ENCODE measurements around the gene ZNF184.
A peak's percentile ranks its signal among the peaks of the same experiment; 100 is the strongest.

Gene ZNF184

GRCh38 chr6:27478141-27478705, 5.3 kb upstream of the ZNF184 start:
- no peaks in the 10 kb centered on the region for H3K9me3 ChIP-seq (ENCODE audit: low read length)
- H3K79me2 ChIP-seq (ENCODE audit: insufficient read depth, low read length): no peaks in the 10 kb centered on the region
- H2AFZ ChIP-seq (ENCODE audit: low read length): peak overlapping the region; percentile 44
- peak overlapping the region; percentile 93 for H3K4me2 ChIP-seq (ENCODE audit: low read length)
- TF ChIP-seq CTCF (IDR thresholded peaks at IDR 0.05; ENCODE audit: low read length) (no peak), EZH2 (IDR thresholded peaks at IDR 0.05; ENCODE audit: borderline replicate concordance, low read length) (no peak)
- no peaks in the 10 kb centered on the region for H3K36me3 ChIP-seq (ENCODE audit: insufficient read depth, low read length)
- no peaks in the 10 kb centered on the region for H3K9me2 ChIP-seq (ENCODE audit: low read depth, low read length)
- peaks cover 13% of the 10 kb centered on the region for H3K4me1 ChIP-seq (ENCODE audit: insufficient read depth, low read length, severe bottlenecking)
- peak overlapping the region; percentile 90 for H3K9ac ChIP-seq (ENCODE audit: low read length)
- H4K20me1 ChIP-seq (ENCODE audit: insufficient read depth, low read length): no peaks in the 10 kb centered on the region
- H3K27ac ChIP-seq (ENCODE audit: low read depth, low read length, poor library complexity, severe bottlenecking): peak overlapping the region; percentile 58
- H3F3A ChIP-seq (ENCODE audit: insufficient read depth, low read length): no peaks in the 10 kb centered on the region
- H3K27me3 ChIP-seq (ENCODE audit: insufficient read depth, low read length): no peaks in the 10 kb centered on the region; the same call in 1 of the 2 replicates
- H3K4me3 ChIP-seq (ENCODE audit: low read depth, low read length, poor library complexity, severe bottlenecking): peak overlapping the region; percentile 95

GRCh38 chr6:27477318-27478013, 4.6 kb upstream of the ZNF184 start:
- no peaks in the 10 kb centered on the region for H4K20me1 ChIP-seq (ENCODE audit: insufficient read depth, low read length)
- peaks cover 13% of the 10 kb centered on the region for H3K4me1 ChIP-seq (ENCODE audit: insufficient read depth, low read length, severe bottlenecking)
- no peak overlapping the region for H2AFZ ChIP-seq (ENCODE audit: low read length)
- H3K9me3 ChIP-seq (ENCODE audit: low read length): no peaks in the 10 kb centered on the region
- peak overlapping the region; percentile 93 for H3K4me2 ChIP-seq (ENCODE audit: low read length)
- H3K27ac ChIP-seq (ENCODE audit: low read depth, low read length, poor library complexity, severe bottlenecking): no peak overlapping the region
- peak overlapping the region; percentile 95 for H3K4me3 ChIP-seq (ENCODE audit: low read depth, low read length, poor library complexity, severe bottlenecking)
- no peaks in the 10 kb centered on the region; the same call in 1 of the 2 replicates for H3K27me3 ChIP-seq (ENCODE audit: insufficient read depth, low read length)
- no peaks in the 10 kb centered on the region for H3F3A ChIP-seq (ENCODE audit: insufficient read depth, low read length)
- no peaks in the 10 kb centered on the region for H3K9me2 ChIP-seq (ENCODE audit: low read depth, low read length)
- no peaks in the 10 kb centered on the region for H3K36me3 ChIP-seq (ENCODE audit: insufficient read depth, low read length)
- H3K79me2 ChIP-seq (ENCODE audit: insufficient read depth, low read length): no peaks in the 10 kb centered on the region
- peak overlapping the region; percentile 90; the same call in 1 of the 2 replicates for H3K9ac ChIP-seq (ENCODE audit: low read length)
- TF ChIP-seq CTCF (IDR thresholded peaks at IDR 0.05; ENCODE audit: low read length): no peak
- TF ChIP-seq EZH2 (IDR thresholded peaks at IDR 0.05; ENCODE audit: borderline replicate concordance, low read length): no peak

- Histone ChIP-seq H3K9me2 (ENCODE audit: low read depth, low read length) (no peaks in the 10 kb centered on the region), H3K27ac (ENCODE audit: low read depth, low read length, poor library complexity, severe bottlenecking) (no peak overlapping the region), H2AFZ (ENCODE audit: low read length) (no peak overlapping the region), H3K4me1 (ENCODE audit: insufficient read depth, low read length, severe bottlenecking) (peaks cover 26% of the 10 kb centered on the region), H3K27me3 (ENCODE audit: insufficient read depth, low read length) (no peaks in the 10 kb centered on the region; the same call in 1 of the 2 replicates), H3K4me2 (ENCODE audit: low read length) (no peak overlapping the region), H3K9me3 (ENCODE audit: low read length) (no peaks in the 10 kb centered on the region), H3K79me2 (ENCODE audit: insufficient read depth, low read length) (peaks cover 11% of the 10 kb centered on the region; the same call in 1 of the 2 replicates), H3K4me3 (ENCODE audit: low read depth, low read length, poor library complexity, severe bottlenecking) (no peak overlapping the region), H3K36me3 (ENCODE audit: insufficient read depth, low read length) (peaks cover 6% of the 10 kb centered on the region; the same call in 1 of the 2 replicates), H3F3A (ENCODE audit: insufficient read depth, low read length) (no peaks in the 10 kb centered on the region), H4K20me1 (ENCODE audit: insufficient read depth, low read length) (no peaks in the 10 kb centered on the region), H3K9ac (ENCODE audit: low read length) (no peak overlapping the region)
- TF ChIP-seq CTCF (IDR thresholded peaks at IDR 0.05; ENCODE audit: low read length) (no peak), EZH2 (IDR thresholded peaks at IDR 0.05; ENCODE audit: borderline replicate concordance, low read length) (no peak)
These were observed 3.2 kb upstream of the ZNF184 start for GRCh38 chr6:27476090-27476489.

All from OCI-LY1 (cell line).